ENCODE measurements around the gene ADGRA3.

ADGRA3 gene

DNA sequence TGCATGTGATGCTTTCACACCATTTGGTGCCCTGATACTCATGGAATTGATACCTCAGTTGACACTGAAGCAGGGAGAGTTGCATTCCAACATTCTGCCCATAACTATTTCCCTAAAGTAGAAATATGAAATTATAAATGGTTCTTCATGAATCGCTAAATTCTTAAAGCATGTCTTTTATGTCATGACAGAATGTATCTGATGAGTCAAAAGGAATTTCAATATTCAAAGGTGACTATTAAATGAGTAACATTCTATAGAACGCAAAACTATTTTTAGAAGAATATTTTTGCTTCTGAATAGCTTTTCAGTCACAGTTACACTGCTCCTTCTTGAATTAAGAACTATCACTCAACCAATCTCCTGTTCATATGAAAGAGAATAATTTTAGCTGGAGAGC is 152.8 kb downstream of the ADGRA3 start:
- no peak for DNase-seq (ENCODE audit: low read depth in 3 of 3)

DNA sequence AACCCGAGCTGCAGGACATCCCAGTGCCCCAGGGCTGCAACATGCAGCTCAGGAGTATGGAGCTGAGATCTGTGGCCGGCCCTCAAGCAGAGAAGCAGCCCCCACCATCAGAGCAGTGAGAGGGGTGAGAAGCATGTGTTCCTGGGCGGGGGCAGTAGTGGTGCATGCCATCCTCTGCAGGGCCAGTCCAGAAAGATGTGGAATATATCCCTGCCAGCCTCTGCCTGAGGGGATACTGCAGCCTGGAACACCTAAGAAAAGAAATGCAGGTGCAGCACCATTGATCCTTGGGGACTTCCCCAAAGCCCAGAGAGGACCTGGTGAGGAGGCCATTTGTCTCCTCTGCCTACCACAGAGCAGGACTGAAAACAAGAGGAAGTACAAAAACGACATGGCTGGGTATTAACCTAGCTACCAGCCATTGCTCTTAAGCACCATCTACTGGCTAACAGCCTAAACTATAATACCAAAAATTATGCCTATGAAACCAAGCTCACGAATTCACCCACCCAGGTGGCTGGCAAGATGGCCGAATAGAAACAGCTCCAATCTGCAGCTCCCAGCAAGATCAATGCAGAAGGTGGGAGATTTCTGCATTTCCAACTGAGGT is 158.8 kb downstream of the ADGRA3 start:
- DNase-seq (ENCODE audit: low read depth in 3 of 3), result no peak

DNA sequence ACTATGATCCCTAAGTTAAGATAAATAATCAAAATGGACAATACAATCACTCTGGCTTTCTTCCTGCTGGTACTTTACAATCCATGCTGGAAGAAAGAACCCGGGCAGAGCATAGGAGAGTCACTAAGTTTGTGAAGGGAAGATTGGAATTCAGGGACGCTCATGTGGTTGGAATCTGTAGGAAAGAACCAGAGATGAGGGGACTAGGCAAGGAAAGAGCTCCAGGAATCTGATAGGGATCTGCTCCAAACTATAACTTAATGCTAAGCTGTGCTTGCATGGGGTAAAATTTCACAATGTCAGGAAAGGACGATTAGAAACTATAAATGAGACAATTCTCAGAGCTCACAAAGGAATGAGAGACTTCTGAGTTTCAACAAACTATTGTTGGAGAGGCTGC is 167.5 kb downstream of the ADGRA3 start:
- no peak for DNase-seq (ENCODE audit: low read depth in 3 of 3)

- DNase-seq (ENCODE audit: low read depth in 3 of 3), result no peak
Measured at GRCh38 chr4:22345678-22346077, 170.2 kb downstream of the ADGRA3 start.

- DNase-seq (ENCODE audit: low read depth in 3 of 3), result no peak
Measured at GRCh38 chr4:22345055-22345454, 170.8 kb downstream of the ADGRA3 start.

DNA sequence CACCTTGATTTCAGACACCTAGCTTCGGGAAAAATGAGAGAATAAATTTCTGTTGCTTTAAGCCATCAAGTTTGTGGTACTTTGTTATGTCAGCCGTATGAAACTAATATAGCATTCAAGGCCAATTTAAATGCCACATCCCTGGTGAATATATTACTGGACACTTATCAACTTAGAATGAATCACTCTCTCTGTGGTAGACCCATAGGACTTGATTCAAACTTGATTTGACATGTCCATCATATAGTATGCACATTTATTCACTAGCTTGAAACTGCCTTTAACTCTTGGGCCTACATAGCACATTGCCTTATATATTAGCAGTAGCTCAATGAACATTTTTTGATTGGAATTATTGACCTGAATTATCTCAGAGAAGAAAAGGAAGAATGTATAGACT is 172.3 kb downstream of the ADGRA3 start:
- no peak for DNase-seq (ENCODE audit: low read depth in 3 of 3)

GRCh38 chr4:22339491-22339890 is 176.4 kb downstream of the ADGRA3 start:
- no peak for DNase-seq (ENCODE audit: low read depth in 3 of 3)

DNA sequence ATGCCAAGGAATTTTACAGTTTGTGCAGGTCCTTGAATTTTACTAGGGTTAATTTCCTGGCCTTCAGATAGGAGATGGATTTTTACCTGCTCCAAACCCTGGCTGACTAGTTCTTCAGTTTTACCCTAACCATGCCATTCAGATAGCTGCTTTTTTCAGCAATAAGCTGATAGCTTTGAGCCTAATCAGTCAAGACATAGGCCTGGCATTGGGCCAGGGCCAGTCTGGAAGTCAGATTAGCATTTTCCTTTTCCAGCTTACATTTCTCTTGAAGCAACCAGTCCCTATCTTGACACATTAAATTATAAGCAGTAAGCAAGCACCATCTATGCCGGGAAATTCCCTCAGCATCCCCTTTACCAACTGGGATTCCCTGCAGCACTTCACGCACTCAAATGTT is 177.1 kb downstream of the ADGRA3 start:
- no peak for DNase-seq (ENCODE audit: low read depth in 3 of 3)
